ENCODE data around the gene ROBO2. TPM values are rescaled to one million over a fixed set of nuclear protein-coding genes. Genes with fewer than 3 reads are reported as not detected.

ROBO2 gene
- total RNA-seq, 1 donor from 2014 or later: 330 TPM

- H3K27me3 Mint-ChIP-seq (ENCODE audit: unreplicated experiment): peaks cover 2% of the 10 kb centered on the region
- H3K4me1 Mint-ChIP-seq (ENCODE audit: low read depth, unreplicated experiment): peaks cover 11% of the 10 kb centered on the region
- H3K9me3 Mint-ChIP-seq (ENCODE audit: unreplicated experiment): no peaks in the 10 kb centered on the region
- H3K36me3 Mint-ChIP-seq (ENCODE audit: unreplicated experiment): no peaks in the 10 kb centered on the region
- no peak for TF ChIP-seq CTCF (IDR thresholded peaks at IDR 0.05; ENCODE audit: partially characterized antibody, unreplicated experiment)
- H3K27ac Mint-ChIP-seq (ENCODE audit: unreplicated experiment): no peak overlapping the region
- H3K4me3 Mint-ChIP-seq (ENCODE audit: unreplicated experiment): no peak overlapping the region
- no peak for DNase-seq
These were observed 256.6 kb downstream of the ROBO2 start for GRCh38 chr3:77296527-77296926.

- H3K9me3 Mint-ChIP-seq (ENCODE audit: unreplicated experiment): no peaks in the 10 kb centered on the region
- TF ChIP-seq CTCF (IDR thresholded peaks at IDR 0.05; ENCODE audit: partially characterized antibody, unreplicated experiment): no peak
- H3K4me3 Mint-ChIP-seq (ENCODE audit: unreplicated experiment): no peak overlapping the region
- no peaks in the 10 kb centered on the region for H3K27me3 Mint-ChIP-seq (ENCODE audit: unreplicated experiment)
- DNase-seq: no peak
- H3K4me1 Mint-ChIP-seq (ENCODE audit: low read depth, unreplicated experiment): peaks cover 23% of the 10 kb centered on the region
- no peak overlapping the region for H3K27ac Mint-ChIP-seq (ENCODE audit: unreplicated experiment)
- no peaks in the 10 kb centered on the region for H3K36me3 Mint-ChIP-seq (ENCODE audit: unreplicated experiment)
These were observed 258.5 kb downstream of the ROBO2 start for GRCh38 chr3:77298417-77298816.

- Mint-ChIP-seq H3K9me3 (ENCODE audit: unreplicated experiment) (peaks cover 4% of the 10 kb centered on the region), H3K36me3 (ENCODE audit: unreplicated experiment) (no peaks in the 10 kb centered on the region), H3K27ac (ENCODE audit: unreplicated experiment) (peak overlapping the region; percentile 34), H3K4me1 (ENCODE audit: low read depth, unreplicated experiment) (peaks cover 41% of the 10 kb centered on the region), H3K27me3 (ENCODE audit: unreplicated experiment) (peaks cover 3% of the 10 kb centered on the region), H3K4me3 (ENCODE audit: unreplicated experiment) (peak overlapping the region; percentile 74)
- DNase-seq: peak; percentile 74
- no peak for TF ChIP-seq CTCF (IDR thresholded peaks at IDR 0.05; ENCODE audit: partially characterized antibody, unreplicated experiment)
These were observed 264.2 kb downstream of the ROBO2 start for GRCh38 chr3:77303955-77304699.

GRCh38 chr3:77304700-77305021 is 264.8 kb downstream of the ROBO2 start:
- H3K27me3 Mint-ChIP-seq (ENCODE audit: unreplicated experiment): peaks cover 3% of the 10 kb centered on the region
- DNase-seq: no peak
- H3K4me1 Mint-ChIP-seq (ENCODE audit: low read depth, unreplicated experiment): peaks cover 37% of the 10 kb centered on the region
- H3K27ac Mint-ChIP-seq (ENCODE audit: unreplicated experiment): peak overlapping the region; percentile 34
- TF ChIP-seq CTCF (IDR thresholded peaks at IDR 0.05; ENCODE audit: partially characterized antibody, unreplicated experiment): no peak
- H3K36me3 Mint-ChIP-seq (ENCODE audit: unreplicated experiment): no peaks in the 10 kb centered on the region
- H3K9me3 Mint-ChIP-seq (ENCODE audit: unreplicated experiment): peaks cover 4% of the 10 kb centered on the region
- H3K4me3 Mint-ChIP-seq (ENCODE audit: unreplicated experiment): peak overlapping the region; percentile 21

- H3K27me3 Mint-ChIP-seq (ENCODE audit: unreplicated experiment): no peaks in the 10 kb centered on the region
- H3K36me3 Mint-ChIP-seq (ENCODE audit: unreplicated experiment): peaks cover 4% of the 10 kb centered on the region
- peaks cover 18% of the 10 kb centered on the region for H3K4me1 Mint-ChIP-seq (ENCODE audit: low read depth, unreplicated experiment)
- H3K9me3 Mint-ChIP-seq (ENCODE audit: unreplicated experiment): peaks cover 2% of the 10 kb centered on the region
- no peak for TF ChIP-seq CTCF (IDR thresholded peaks at IDR 0.05; ENCODE audit: partially characterized antibody, unreplicated experiment)
- no peak overlapping the region for H3K4me3 Mint-ChIP-seq (ENCODE audit: unreplicated experiment)
- H3K27ac Mint-ChIP-seq (ENCODE audit: unreplicated experiment): no peak overlapping the region
- no peak for DNase-seq
These were observed 269.6 kb downstream of the ROBO2 start for GRCh38 chr3:77309460-77309859.
